T-cell (primary cell): Measurements from ENCODE around the gene SFMBT2. TPM values are rescaled to one million over a fixed set of nuclear protein-coding genes. Genes with fewer than 3 reads are reported as not detected.
A peak's percentile ranks its signal among the peaks of the same experiment; 100 is the strongest.

Source experiments
- ATAC-seq, 4 experiments: fragments of 200-7000 bp in 3 of 4; fragments of 150-1000 bp in 1 of 4; cut with Tn5 transposase; replicated peaks in 1 of 4; 1 replicate in 3 of 4; 2 replicates in 1 of 4; pipeline ENCODE4 v1.10.0; 2021; ENCODE audit warnings: moderate library complexity in 3 of 4, mild to moderate bottlenecking in 2 of 4, moderate number of reproducible peaks in 1 of 4
- CTCF ChIA-PET, 2 donors: fragments of 300-600 bp; sonication (Branson Sonifier 250); formaldehyde crosslinking; loops; one replicate each; lab custom pipeline; 2022; ENCODE audit warnings: antibody characterized with exemption in 2 of 2; lab: Charles Lee
- POLR2A ChIA-PET, 2 donors: fragments of 300-600 bp; sonication (Branson Sonifier 250); formaldehyde crosslinking; loops; one replicate each; lab custom pipeline; 2022; ENCODE audit warnings: antibody characterized with exemption in 2 of 2; lab: Charles Lee
- DNase-seq, 35 experiments: peaks; one replicate each; pipeline versions ENCODE4 v3.0.0 to v3.0.0-alpha.2; 2013 to 2023
- H3K27ac ChIP-seq: one replicate; pipeline ENCODE4 v1.5.1; 2013; ENCODE audit warnings: low read length
- H3K27me3 ChIP-seq, 2 experiments: replicated peaks in 1 of 2; 1 replicate in 1 of 2; 2 replicates in 1 of 2; pipeline versions ENCODE4 v1.6.1 to v1.7.0; 2013; ENCODE audit warnings: low read length in 1 of 2, mixed read lengths in 1 of 2; ENCODE audit not compliant: control insufficient read depth in 2 of 2, insufficient read depth in 2 of 2; ENCODE audit errors: extremely low read depth in 1 of 2
- H3K36me3 ChIP-seq, 2 donors: 1 replicate in 1 of 2; 2 replicates in 1 of 2; pipeline versions ENCODE4 v1.6.1 to v1.7.0; 2013; ENCODE audit warnings: low read length in 1 of 2; ENCODE audit not compliant: control insufficient read depth in 2 of 2, insufficient read depth in 1 of 2; ENCODE audit errors: extremely low read depth in 1 of 2
- H3K4me1 ChIP-seq, 2 experiments: 1 replicate in 1 of 2; 2 replicates in 1 of 2; pipeline versions ENCODE4 v1.6.1 to v1.7.0; 2013; ENCODE audit warnings: low read length in 2 of 2, mixed read lengths in 1 of 2; ENCODE audit not compliant: insufficient read depth in 2 of 2, control insufficient read depth in 1 of 2; ENCODE audit errors: extremely low read depth in 1 of 2
- H3K4me3 ChIP-seq, 2 donors: 1 replicate in 1 of 2; 2 replicates in 1 of 2; pipeline versions ENCODE4 v1.5.1 to v1.7.0; 2013; ENCODE audit warnings: mild to moderate bottlenecking in 2 of 2, low read length in 1 of 2, moderate library complexity in 1 of 2; ENCODE audit not compliant: control insufficient read depth in 1 of 2; ENCODE audit errors: extremely low read depth in 1 of 2
- H3K9me3 ChIP-seq: 2 replicates; pipeline ENCODE4 v1.7.0; 2013
- H3K27ac Mint-ChIP-seq, 2 donors: one replicate each; pipeline ENCODE4 v1.8.0; 2020 to 2021; ENCODE audit warnings: mild to moderate bottlenecking in 2 of 2, mixed read lengths in 2 of 2
- H3K27me3 Mint-ChIP-seq, 2 donors: one replicate each; pipeline ENCODE4 v1.8.0; 2021 to 2022; ENCODE audit warnings: mixed read lengths in 2 of 2
- H3K36me3 Mint-ChIP-seq: one replicate; pipeline ENCODE4 v1.8.0; 2021; ENCODE audit warnings: mixed read lengths
- H3K4me1 Mint-ChIP-seq, 3 donors: one replicate each; pipeline ENCODE4 v1.8.0; 2020 to 2022; ENCODE audit warnings: mixed read lengths in 3 of 3, mild to moderate bottlenecking in 1 of 3
- H3K4me3 Mint-ChIP-seq, 3 donors: one replicate each; pipeline ENCODE4 v1.8.0; 2020 to 2022; ENCODE audit warnings: mild to moderate bottlenecking in 3 of 3, mixed read lengths in 3 of 3, moderate library complexity in 3 of 3
- H3K9me3 Mint-ChIP-seq, 3 donors: one replicate each; pipeline ENCODE4 v1.8.0; 2020 to 2022; ENCODE audit warnings: mixed read lengths in 3 of 3
- WGBS: methylation state at CpG from one replicate; pipeline ENCODE4 v1.1.5; 2013; ENCODE audit warnings: missing lambda C conversion rate; ENCODE audit not compliant: insufficient coverage; 5-methylcytosine and 5-hydroxymethylcytosine counted together
- total RNA-seq, 35 experiments: library from RNA in 6 of 35; stranded (reverse) in 6 of 35; fragments of 120-200 nt in 1 of 35; gene quantifications; one replicate each; pipeline versions ENCODE4 v1.2.1 to v1.2.4 and lab custom pipeline; 2013 to 2026

SFMBT2 gene
- total RNA-seq, 5 donors from 2014 or later (not counting 1 experiment from before 2014, with no cell fraction given) = 32.7 to 38.3 (median 36.8) TPM

DNA sequence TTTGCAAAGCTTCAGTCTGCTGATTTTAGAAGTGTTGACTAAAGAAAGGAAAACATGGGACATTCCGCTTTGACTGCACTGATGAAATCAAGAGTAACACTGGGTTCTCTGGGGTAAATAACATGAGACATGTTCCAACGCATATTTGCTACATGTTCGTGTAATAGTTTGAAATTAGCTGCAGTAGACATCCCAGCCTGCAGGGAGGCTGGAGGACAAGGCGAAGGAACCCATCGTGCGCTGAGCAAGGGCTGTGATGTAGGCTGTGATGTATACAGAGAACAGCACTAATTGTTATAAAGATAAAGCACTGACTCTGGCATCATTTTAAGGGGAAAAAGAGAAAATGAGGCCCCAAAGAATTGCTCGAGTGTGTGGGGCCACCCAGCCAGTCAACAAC is 40.3 kb downstream of the SFMBT2 start:
- Histone ChIP-seq H3K9me3 (no peaks in the 10 kb centered on the region), H3K36me3 (peaks cover 15 to 63% of the 10 kb centered on the region in 2 donors), H3K4me1 (no peaks in the 10 kb centered on the region), H3K4me3 (no peak overlapping the region), H3K27ac (no peak overlapping the region), H3K27me3 (no peaks in the 10 kb centered on the region)
- H3K36me3 Mint-ChIP-seq = peaks cover 75% of the 10 kb centered on the region
- ATAC-seq (no peak), DNase-seq (no peak)
- peaks cover 16 to 20% (median 16%) of the 10 kb centered on the region in 3 donors for H3K4me1 Mint-ChIP-seq
- no peaks in the 10 kb centered on the region for H3K9me3 Mint-ChIP-seq
- ChIA-PET POLR2A (no interaction called here), CTCF (no interaction called here)
- no peaks in the 10 kb centered on the region for H3K27me3 Mint-ChIP-seq
- 84% methylated on average over 4 of the region's 7 CpGs for WGBS
- no peak overlapping the region for H3K27ac Mint-ChIP-seq
- no peak overlapping the region for H3K4me3 Mint-ChIP-seq

- DNase-seq = no peak
- Histone ChIP-seq H3K27ac (no peak overlapping the region), H3K4me1 (no peaks in the 10 kb centered on the region), H3K36me3 (peaks cover 7 to 80% of the 10 kb centered on the region in 2 donors), H3K9me3 (no peaks in the 10 kb centered on the region), H3K4me3 (no peak overlapping the region), H3K27me3 (no peaks in the 10 kb centered on the region)
- no peak for ATAC-seq
- Mint-ChIP-seq H3K36me3 (peaks cover 83% of the 10 kb centered on the region), H3K27me3 (no peaks in the 10 kb centered on the region), H3K27ac (peak overlapping the region in 1 of 2 donors; percentile 50), H3K9me3 (peaks cover 0 to 3% (median 0%) of the 10 kb centered on the region in 3 donors), H3K4me1 (peaks cover 26 to 34% (median 30%) of the 10 kb centered on the region in 3 donors), H3K4me3 (no peak overlapping the region)
- ChIA-PET POLR2A (no interaction called here), CTCF (no interaction called here)
- WGBS = 87% methylated on average over 3 of the region's 11 CpGs
Measured at GRCh38 chr10:7365027-7365745, 45.6 kb downstream of the SFMBT2 start.

DNA sequence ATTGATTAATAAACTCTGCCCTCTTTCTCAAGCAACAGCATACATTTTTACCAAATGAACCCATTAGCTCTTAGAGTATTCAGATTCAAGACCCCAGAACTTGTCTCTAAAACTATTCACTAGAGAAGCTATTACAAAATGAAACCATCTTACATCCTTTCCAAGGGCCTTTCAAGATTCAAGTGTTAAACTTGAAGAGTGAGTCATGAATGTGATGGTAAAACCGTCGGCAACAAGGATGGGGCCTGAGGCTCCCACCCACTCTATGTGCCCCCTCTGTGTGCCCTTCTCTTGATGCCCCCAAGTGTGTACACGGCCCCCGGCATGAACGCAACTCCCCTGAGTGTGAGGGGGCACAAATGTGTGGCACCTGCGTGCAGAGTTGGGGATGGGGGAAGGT is 46.4 kb downstream of the SFMBT2 start:
- Histone ChIP-seq H3K4me3 (no peak overlapping the region), H3K27ac (no peak overlapping the region), H3K36me3 (peaks cover 7 to 73% of the 10 kb centered on the region in 2 donors), H3K27me3 (no peaks in the 10 kb centered on the region), H3K4me1 (no peaks in the 10 kb centered on the region), H3K9me3 (no peaks in the 10 kb centered on the region)
- H3K9me3 Mint-ChIP-seq = peaks cover 0 to 3% (median 0%) of the 10 kb centered on the region in 3 donors
- DNase-seq (no peak), ATAC-seq (peak in 1 of 4 experiments; percentile 32)
- peaks cover 29 to 40% (median 32%) of the 10 kb centered on the region in 3 donors for H3K4me1 Mint-ChIP-seq
- POLR2A ChIA-PET = no interaction called here
- H3K36me3 Mint-ChIP-seq = peaks cover 84% of the 10 kb centered on the region
- H3K27ac Mint-ChIP-seq = peak overlapping the region; percentile 6 to 50
- CTCF ChIA-PET = no interaction called here
- no peak overlapping the region for H3K4me3 Mint-ChIP-seq
- H3K27me3 Mint-ChIP-seq = no peaks in the 10 kb centered on the region
- 40% methylated on average over 2 of the region's 6 CpGs for WGBS

- Mint-ChIP-seq H3K4me3 (no peak overlapping the region), H3K27me3 (no peaks in the 10 kb centered on the region), H3K36me3 (peaks cover 91% of the 10 kb centered on the region), H3K27ac (peak overlapping the region; percentile 67 to 73), H3K4me1 (peaks cover 31 to 44% (median 34%) of the 10 kb centered on the region in 3 donors), H3K9me3 (peaks cover 0 to 6% (median 0%) of the 10 kb centered on the region in 3 donors)
- no peaks in the 10 kb centered on the region for H3K4me1 ChIP-seq
- no peaks in the 10 kb centered on the region for H3K9me3 ChIP-seq
- peaks cover 7 to 69% of the 10 kb centered on the region in 2 donors for H3K36me3 ChIP-seq
- CTCF ChIA-PET = no interaction called here
- no peak overlapping the region for H3K4me3 ChIP-seq
- no peak overlapping the region for H3K27ac ChIP-seq
- no peaks in the 10 kb centered on the region for H3K27me3 ChIP-seq
- 82% methylated on average over 6 of the region's 6 CpGs for WGBS
- POLR2A ChIA-PET = no interaction called here
- no peak for ATAC-seq
- DNase-seq = no peak
Measured at GRCh38 chr10:7363700-7364099, 47.1 kb downstream of the SFMBT2 start.

GRCh38 chr10:7362471-7362870 is 48.4 kb downstream of the SFMBT2 start:
- peaks cover 93% of the 10 kb centered on the region for H3K36me3 Mint-ChIP-seq
- peaks cover 0 to 2% of the 10 kb centered on the region in 2 experiments for H3K4me1 ChIP-seq
- peaks cover 7 to 61% of the 10 kb centered on the region in 2 donors for H3K36me3 ChIP-seq
- peaks cover 0 to 10% (median 0%) of the 10 kb centered on the region in 3 donors for H3K9me3 Mint-ChIP-seq
- no peaks in the 10 kb centered on the region for H3K27me3 ChIP-seq
- no peaks in the 10 kb centered on the region for H3K27me3 Mint-ChIP-seq
- H3K27ac Mint-ChIP-seq = no peak overlapping the region
- no peak overlapping the region for H3K4me3 Mint-ChIP-seq
- CTCF ChIA-PET = interaction anchor here in 1 of 2 donors (0.5 kb wide), 1 partner anchor 47 kb away, joined by 3 read pairs; no protein-coding TSS in a partner anchor
- POLR2A ChIA-PET = no interaction called here
- ATAC-seq = no peak
- 86% methylated on average over 1 of the region's 3 CpGs for WGBS
- peaks cover 32 to 49% (median 39%) of the 10 kb centered on the region in 3 donors for H3K4me1 Mint-ChIP-seq
- DNase-seq = no peak
- H3K4me3 ChIP-seq = no peak overlapping the region
- no peak overlapping the region for H3K27ac ChIP-seq
- H3K9me3 ChIP-seq = no peaks in the 10 kb centered on the region

GRCh38 chr10:7361316-7361715 is 49.5 kb downstream of the SFMBT2 start:
- H3K27me3 ChIP-seq = no peaks in the 10 kb centered on the region
- Mint-ChIP-seq H3K9me3 (peaks cover 0 to 10% (median 0%) of the 10 kb centered on the region in 3 donors), H3K27ac (no peak overlapping the region), H3K36me3 (peaks cover 92% of the 10 kb centered on the region), H3K27me3 (no peaks in the 10 kb centered on the region), H3K4me3 (no peak overlapping the region), H3K4me1 (peaks cover 42 to 55% (median 46%) of the 10 kb centered on the region in 3 donors)
- DNase-seq = no peak
- peaks cover 0 to 2% of the 10 kb centered on the region in 2 experiments for H3K4me1 ChIP-seq
- ATAC-seq = no peak
- no peak overlapping the region for H3K27ac ChIP-seq
- ChIA-PET CTCF (interaction anchor here in 1 of 2 donors (0.5 kb wide), 1 partner anchor 97 kb away, joined by 3 read pairs; no protein-coding TSS in a partner anchor), POLR2A (no interaction called here)
- 100% methylated on average over 1 of the region's 3 CpGs for WGBS
- H3K36me3 ChIP-seq = peaks cover 7 to 53% of the 10 kb centered on the region in 2 donors
- no peak overlapping the region for H3K4me3 ChIP-seq
- H3K9me3 ChIP-seq = no peaks in the 10 kb centered on the region
